ENCODE measurements around the gene C3orf18.

C3orf18 gene

DNA sequence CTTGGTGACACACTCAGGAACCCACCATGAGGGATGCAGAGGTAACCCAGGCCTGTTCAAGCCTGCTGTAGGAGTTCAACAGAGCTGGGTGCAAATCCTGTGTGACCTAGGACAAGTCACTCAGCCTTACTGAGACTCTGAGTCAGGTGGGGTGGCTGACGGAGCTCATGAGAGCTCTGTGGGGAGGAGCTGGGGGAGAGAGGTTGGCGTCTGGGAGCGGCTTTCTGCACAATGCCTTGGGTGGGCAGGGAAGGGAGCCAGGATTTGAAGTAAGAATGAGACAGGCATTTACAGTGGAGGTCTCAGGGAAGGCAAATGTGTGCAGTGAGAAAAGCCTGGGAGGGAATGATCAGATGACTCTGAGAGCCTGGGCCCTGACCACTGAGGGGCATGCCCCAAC is 18.3 kb downstream of the C3orf18 start:
- DNase-seq, result no peak

DNA sequence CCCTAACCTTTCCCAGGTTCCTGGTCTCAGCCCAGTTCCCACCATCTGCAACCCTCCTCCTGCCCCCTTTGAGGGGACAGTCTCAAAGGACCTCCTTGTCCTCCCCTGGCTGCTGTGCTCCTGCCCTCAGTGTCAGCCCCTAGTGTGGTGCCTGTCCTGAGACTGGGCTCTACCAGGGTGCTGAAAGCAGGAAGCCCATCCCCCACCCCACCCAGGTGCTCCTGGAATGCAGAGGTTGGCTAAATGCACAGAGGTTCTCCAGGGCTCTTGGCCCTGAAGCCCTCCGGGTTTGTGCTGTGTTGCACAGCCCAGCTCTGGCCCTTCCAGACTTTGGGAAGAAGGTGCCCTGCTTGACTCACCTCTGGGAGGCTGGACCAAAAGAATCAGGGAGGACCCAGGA is 21.8 kb downstream of the C3orf18 start:
- DNase-seq, result no peak

DNA sequence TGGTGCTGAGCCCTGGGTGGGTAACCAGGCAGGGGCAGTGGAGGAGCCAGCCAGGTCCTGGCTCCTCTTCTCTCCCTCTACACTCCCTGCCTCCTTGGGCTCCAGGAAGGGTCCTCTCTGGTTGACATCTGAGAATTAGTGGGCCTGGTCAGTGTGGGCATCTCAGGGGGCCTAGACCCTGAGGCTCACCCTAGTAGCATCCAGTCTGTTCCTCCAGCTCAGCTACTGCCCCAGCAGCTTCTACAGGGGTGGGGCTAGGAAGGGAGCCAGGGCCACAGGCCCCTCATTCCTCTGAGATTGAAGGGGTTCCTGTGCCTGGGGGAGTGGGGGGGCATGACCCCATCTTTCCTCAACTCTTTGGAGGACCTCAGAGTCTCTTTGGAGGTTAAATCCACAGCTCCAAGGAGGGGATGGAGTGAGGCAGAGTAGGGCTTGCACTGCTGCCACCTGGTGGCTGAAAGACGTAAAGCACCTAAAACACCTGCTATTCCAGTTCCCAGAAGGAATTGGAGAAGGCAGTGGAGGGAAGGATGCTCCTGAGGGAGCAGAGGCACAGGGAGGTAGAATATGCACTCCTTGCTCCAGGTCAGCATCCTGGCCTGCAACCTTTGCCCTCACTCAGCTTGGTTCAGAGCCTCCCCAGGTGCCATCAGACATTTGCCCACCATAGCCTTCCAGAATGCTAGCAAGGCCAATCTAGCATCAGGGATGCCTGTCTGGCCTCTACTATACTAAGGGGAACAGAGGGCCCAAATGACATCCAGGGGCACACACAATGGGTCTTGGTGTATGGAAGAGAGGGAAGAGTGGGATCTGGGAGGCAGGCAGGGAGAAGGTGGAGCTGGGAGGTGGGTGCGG is 25.1 kb downstream of the C3orf18 start:
- peak in 1 of 2 experiments; percentile 37 for DNase-seq

DNA sequence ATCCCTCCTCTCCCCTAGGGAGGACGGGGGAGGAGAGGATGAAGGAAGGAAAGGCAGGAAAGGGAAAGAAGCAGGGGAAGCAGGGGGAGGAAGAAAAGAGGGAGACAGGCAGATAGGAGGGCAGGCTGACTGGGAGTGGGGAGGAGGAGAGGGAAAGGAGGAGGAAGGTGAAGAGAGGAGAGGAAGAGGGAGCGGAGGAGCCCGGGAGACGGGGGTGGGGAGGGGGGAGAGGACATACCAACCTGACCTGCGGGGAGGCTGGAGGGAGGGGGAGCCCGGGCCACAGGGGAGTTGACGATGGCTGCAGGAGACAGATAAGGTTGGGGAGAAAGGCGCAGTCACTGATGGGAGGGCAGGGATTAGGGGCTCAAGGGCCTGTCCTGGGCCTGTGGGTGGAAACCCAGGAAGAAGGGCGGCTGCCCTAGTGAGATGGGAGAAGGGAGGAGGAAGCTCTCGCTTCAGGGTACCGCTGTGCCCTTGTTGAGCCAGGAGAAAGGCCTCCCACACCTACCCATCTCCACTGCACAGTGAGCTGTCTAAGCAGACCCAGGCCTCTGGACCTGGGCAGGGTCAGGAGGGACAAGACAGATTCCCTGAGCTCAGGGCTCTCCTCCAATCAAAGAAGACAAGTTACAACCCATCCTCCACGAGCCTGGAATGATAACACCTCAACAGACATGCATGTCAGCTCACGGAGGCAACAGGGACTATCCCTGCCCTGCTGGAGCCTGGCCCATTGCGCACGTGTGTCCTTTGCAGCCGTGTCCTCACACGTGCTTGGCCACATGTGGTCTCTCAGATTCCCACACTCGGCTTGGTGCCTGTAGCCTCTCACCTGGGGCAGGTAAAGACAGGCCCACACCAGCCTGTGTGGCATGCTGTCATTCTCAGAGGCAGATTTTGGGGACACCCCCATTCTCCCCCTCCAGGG is 27.9 kb downstream of the C3orf18 start:
- no peak for DNase-seq

DNA sequence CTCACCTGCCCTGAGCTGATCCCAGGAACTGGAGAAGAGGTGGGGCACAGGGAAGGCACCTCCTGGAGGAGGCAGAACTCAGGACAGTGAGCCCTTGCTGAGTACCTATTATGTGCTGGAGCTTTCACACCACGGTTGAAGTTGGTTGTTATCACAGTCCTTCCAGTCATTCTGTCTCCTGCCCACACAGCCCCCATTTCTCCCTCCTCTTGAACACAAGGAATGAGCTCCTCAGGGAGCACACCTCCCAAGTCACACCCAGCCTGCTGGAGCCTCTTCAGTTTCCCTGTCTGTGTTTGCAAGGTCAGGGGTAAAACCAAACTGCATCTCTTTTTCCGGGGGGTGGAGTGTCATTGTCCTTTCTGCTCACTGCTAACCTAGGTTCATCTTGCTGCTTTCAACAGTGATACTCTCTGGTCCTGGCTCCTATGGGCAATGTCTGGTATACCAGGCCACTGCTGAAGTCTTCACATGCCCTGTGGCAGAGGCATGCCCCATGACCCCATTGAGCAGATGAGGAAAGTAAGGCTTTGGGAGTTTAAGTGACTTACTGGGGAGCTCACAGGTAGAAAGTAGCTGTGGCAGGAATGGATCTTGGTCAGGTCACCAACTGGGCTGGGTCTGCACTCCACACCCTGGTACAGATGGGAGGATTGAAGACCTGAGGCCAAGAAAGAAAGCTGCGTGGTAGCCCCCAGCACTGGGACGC is 30.0 kb downstream of the C3orf18 start:
- no peak for DNase-seq

DNA sequence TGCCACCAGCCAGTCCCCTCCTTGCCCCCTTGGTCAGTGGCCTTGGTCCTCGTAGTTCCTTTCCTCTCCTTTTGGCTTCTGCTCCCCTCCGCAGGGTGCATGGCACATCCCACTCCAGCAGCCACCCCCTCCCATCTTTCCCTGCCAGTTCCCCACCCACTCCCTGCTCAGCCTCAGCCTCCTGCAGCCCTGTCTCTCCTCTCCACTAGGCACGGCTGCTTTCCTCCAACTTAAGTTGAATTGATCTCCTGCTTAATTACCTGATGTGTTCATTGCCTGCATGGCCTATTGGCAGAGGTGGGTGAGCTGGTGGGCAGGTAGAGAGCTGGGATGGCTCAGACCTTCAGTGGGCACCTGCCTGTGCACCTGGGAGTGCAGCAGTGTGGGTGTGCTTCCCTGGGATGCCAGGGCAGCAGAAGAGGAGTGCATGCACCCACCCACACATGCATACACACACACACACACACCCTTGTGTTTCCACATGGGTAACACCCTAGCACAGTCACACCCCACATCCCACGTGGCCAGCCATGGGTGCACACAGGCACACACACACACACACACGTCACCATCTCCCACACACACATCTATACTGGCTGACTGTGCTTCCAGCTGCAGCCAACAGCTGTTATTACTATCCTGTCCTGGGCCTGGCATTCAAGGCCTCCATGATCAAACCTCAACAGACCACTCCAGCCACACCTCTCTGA is 30.9 kb downstream of the C3orf18 start:
- DNase-seq, result no peak

DNA sequence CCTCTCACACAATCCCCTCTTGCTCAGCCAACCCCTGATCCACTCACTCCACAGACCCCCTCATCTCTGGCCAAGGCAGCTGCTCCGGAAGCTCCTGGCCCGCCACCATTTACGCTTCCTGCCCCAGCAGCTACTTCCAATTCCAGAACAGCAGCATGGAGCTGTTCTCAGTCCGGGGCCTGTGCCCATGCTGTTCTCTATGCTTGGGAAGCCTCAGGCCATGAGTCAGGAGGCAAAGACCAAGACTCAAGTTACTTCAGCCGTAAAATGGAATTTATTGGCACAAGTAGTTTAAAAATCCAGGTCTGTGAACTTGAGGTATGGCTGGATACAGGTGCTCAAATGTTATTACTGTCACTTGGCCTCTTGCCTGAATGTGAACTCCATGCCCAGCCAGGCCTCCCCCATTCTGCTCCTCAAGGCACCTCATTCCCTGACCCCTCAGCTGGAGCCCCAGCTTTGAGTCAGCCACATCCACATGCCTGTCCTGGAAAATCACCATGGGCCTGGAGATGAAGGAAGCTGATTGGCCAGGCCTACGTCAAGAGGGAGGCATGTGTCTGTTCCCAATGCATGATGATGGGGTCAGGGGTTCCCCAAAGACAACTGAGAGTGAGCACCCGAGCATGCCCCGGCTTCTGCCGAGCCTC is 32.7 kb downstream of the C3orf18 start:
- DNase-seq, result no peak

DNA sequence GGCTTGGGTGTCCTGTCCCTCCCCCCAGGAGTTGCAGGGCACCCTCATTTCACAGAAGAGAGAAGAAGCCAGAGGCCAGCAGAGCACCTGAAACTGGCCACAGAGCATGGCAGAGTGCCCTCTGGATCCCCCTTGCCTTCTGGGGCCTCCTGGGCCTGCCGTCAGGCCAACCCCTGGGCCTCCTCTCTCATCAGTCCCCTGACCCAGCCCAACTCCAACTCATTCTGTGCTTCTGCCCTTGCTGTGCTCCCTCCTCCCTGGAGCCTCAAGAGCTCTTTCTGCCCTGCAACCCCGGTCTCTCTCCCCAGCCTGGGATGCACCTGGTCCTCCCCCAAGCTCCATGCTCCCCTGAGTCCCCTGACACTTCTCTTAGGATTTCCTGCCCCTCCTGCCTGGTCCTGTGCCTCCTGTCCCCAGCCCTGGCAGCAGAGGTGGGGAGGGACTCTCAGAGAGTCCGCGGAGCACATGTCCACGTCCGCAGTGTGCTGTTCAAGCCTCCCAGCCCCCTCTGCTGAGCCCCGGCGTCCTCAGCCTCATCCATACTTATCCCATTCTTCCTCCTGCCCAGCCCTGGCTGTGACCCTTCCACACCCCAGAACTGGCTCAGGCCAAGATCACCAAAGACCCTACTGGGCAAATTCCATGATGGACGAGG is 33.6 kb downstream of the C3orf18 start:
- no peak for DNase-seq

DNA sequence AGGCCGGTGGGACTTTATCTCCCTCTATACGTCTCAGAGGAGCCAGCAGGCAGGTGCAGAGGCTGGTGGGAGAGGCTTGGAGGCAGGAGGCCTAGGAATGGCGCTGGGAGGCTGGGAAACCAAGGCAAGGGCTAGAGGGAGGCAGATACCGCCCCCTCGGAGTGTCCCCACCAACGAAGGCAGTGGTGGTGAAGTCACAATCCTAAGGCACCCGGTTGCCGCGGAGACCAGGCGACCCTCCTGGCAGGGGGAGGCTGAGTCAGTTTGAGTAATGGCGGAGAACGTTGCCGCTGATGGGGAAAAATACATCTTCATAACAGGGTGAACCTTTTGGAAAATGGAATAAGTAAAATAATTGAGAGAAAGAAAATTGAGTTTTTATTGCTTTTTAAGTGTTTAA is 34.2 kb downstream of the C3orf18 start:
- no peak for DNase-seq

DNA sequence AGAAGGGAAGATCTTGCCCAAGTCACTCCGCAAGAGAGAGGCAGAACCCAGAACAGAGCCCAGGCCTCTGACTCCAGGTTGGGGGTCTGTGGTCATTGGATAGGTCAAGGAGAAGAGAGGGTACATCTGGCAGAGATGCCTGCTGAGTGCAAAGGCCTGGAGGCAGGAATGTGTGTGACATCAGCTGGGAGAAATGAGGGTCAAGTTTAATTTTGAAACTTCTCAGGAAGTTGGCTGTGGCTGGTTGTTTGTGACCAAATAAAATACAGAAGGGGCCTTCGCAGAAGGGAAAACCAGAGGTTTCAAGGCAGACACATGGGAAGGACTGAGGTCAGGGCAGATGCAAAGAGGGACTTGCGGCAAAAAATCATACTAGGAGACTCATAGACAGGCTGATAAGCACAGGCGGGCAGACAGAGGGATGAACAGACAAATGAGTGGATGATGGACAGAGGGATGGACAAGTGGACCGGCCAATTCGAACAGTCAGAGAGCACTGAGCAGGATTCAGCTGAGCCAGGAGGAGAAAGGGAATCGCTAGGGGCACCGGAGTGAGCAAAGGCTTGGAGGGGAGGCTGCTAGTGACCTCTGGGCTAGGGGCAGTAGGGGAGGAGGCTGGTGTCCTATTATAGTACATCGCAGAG is 35.4 kb downstream of the C3orf18 start:
- DNase-seq, result no peak

DNA sequence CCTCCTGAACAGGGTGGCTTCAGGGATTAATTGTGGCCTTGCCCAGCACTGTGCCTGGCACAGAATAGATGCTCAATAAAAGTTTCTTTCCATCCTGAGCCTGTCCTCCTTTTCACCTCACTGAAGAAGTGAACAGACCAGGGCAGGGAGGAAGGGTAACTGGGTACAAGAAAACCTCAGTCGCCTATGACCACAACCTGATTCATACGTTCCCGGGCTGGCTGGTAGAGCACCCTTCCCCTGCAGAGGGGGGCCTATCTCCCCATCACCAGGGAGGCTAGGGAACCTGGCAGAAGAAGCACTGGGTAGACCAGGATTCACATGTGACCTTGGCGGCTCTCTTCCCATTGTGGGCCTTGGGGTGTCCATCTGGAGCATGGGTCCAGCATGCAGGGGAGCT is 36.3 kb downstream of the C3orf18 start:
- no peak for DNase-seq

DNA sequence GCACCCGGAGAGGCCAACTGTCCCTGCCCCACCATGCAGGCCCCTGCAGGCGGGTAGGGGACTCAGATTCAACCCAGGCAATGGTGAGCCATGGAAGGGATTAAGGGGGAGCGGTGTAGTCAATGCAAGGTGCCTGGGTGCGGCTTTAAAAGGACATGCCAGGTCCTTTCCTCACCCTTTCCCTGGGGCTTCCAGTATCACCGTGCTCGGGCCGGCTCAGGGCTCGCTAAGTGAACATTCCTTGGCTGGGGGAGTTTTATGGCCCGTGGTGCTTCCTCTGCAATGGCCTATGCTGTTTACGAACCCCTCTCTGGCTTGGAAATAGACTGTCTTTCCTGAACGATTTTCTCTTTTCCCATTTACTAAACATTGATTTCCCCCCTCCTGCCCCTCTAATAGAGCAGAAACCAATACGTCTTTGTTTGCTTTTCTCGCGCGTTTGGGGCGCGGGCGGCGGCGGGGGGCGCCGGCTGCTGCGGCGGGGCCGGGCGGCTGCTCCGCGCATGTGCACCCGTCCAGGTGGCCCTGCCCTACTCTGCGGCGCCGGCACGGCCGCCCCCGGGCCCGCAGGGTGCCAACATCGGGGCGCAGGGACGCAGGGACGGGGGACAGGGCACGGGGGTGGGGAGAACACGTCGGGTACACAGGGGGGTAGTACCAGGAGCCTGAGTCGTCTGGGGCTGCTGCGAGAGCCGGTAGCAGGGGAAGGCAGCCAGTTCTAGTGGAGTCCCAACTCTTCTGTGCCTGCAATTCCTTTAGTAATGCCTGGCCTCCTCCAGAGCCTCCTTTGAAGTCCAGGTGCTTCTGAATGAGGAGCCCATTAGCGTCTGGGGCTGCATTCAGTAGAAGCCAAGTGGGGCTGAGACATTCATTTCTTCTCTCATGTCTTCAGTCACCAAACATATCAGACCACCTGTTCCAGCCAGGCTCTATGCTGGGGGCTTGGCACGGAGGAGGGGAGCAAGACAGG is 37.3 kb downstream of the C3orf18 start:
- no peak for DNase-seq

DNA sequence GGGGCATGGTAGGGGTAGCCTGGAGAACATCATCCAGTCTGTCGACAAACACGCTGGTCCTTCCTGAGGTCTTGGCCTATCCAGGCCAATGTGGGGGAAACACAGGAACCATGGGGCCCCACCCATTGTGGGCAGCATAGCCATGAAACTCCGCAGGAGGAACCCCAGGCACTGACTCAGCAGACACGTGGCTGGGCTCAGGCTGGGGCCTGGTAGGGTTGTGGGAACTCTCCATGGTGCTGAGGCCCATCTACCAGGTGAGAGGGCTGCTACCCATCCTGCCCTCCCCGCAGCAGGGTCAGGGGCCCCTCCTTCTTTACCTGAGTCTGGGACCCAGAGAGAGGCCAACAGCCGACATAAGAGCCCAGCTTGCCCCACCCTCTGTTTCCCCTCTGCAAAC is 41.6 kb downstream of the C3orf18 start:
- DNase-seq, result no peak

DNA sequence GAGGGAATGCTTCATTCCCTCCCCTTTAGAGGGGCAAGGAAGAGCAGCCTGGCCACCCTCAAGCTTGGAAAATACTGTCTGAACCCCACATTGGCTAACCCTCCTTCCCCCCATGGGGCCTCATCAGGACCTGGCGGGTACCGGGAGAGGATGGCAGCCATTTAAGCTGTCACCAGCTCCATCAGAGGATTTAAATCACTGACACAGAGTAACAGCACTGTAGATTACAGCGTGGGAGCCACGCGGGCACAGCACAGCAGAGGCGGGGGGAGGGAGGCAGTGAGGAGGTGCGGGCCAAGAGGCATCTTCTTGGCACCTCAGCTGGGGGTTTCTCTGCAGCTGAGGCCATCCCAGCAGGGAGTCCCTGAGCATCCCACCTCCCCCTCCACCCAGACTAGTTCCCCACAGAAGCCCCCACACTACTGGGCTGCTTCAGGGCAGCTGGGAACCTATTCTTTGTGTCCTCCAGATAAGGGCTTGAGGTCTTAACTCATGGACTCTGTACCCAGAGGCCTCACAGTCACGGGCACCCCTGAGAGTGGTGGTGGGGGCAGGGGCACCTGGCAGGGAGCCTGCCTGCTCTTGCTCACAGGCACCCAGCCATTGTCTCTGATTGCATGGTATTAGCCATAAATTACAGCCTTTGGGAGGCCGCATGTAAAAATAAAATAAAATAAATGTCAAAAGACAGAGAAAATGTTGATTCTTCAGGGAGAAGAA is 42.2 kb downstream of the C3orf18 start:
- DNase-seq, result no peak

DNA sequence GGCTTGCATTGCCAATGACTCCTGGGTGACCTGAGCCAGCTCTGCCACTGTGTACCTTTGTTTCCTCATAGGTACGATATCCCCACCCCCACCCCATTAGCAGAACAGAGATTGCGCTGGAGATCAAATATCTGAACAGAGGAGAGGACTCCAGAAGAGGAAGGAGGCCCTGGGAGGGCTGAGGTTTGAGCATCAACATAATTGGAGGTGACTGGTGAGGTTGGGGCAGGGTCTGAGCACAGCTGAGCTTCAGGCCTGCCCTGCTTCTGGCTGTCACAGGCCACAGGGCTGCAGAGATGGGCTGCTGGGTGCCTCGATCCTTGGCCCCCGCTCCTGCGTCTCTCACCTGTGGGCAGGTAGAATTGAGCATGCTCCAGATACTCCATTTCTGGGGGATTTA is 42.8 kb downstream of the C3orf18 start:
- no peak for DNase-seq

DNA sequence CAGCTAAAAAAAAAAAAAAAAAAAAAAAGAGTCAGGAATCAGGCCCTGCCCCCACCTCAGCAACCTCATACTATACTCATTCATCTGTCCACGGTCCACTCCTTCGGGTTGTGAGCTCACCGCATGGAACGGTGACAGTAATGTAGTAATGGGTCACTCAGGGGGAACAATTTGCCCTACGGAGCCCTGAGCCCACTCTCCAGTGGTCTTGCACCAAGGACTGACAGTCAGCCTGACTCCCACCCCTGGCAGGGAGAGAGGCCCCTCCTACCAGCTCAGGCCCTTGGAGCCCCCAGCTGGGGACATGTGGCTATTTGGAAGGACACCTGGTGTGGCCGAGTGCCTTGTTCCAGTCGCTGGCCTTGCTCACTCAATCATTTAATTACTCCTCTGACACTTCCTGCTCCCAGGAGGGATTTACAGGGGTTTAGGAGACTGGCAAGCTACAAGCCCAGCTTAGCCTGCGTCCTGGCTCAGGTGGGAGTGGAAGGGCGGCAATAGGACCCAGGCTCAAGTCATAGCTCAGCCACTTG is 44.2 kb downstream of the C3orf18 start:
- DNase-seq, result no peak

DNA sequence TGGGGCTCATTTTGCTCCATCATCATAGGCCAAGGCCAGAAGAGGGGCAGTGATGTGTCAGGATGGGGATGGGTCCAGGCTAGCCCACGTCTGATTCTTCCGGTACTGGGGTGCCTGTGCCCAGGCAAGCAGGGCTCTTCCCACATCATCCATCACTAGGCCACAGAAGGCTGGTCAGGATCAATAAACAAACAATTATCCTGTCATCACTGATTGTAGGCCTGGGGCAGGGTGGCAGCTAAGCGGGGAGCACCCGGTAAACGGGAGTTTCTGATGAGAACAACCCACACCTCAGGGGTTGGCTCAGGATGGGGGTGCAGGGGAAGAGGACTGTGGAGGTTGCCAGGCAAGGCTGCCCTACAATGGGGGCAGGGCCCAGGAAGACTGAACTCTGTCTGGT is 46.0 kb downstream of the C3orf18 start:
- DNase-seq, result no peak

DNA sequence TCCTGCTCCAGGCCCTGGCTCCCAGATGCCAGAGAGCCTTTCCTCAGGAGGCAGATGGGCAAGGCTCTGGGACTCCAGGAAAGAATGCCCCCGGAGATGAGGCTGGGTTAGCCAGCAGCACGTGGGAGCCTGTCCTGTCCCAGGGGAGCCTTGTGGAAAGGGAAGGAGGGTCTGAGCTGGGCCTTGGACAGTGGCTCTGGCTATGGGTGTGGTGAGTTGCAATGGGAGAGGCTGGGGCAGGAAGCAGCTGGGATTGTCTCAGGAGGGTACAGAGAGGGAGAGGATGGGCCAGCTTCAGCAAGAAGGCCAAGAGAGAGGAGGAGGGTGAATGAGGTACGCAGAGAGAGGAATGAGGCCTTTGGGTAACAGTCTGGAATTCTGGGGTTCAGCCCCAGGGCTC is 46.7 kb downstream of the C3orf18 start:
- DNase-seq, result no peak

Measured in NCI-H1930 (cell line).